PC-3 (cell line): ENCODE data around the gene LENG9. TPM values are rescaled to one million over a fixed set of nuclear protein-coding genes. Genes with fewer than 3 reads are reported as not detected.

ENCODE experiments used
- ATAC-seq: fragments of 200-7000 bp; cut with Tn5 transposase; 2 replicates; pipeline ENCODE4 v1.9.1; 2020; ENCODE audit warnings: mild to moderate bottlenecking, moderate library complexity
- BruUV-seq: library from RNA; stranded (reverse); fragments of 400-500 nt; replicated peaks from 2 replicates; lab custom pipeline; 2021; lab: Mats Ljungman, UMichigan
- CTCF ChIA-PET: fragments of 300-600 bp; sonication (Branson Sonifier 250); formaldehyde crosslinking; loops from one replicate; lab custom pipeline; 2022; ENCODE audit warnings: antibody characterized with exemption; lab: Charles Lee
- POLR2A ChIA-PET: fragments of 300-600 bp; sonication (Branson Sonifier 250); formaldehyde crosslinking; loops from one replicate; lab custom pipeline; 2022; ENCODE audit warnings: antibody characterized with exemption; ENCODE audit not compliant: unreplicated experiment; lab: Charles Lee
- DNase-seq: peaks from one replicate; pipeline ENCODE4 v3.0.0-alpha.2; 2015
- H2AFZ ChIP-seq: fragments of 300-600 bp; sonication (generic); 2 replicates; pipeline ENCODE4 v1.6.0; 2016; ENCODE audit warnings: antibody characterized with exemption, low read length
- H3F3A ChIP-seq: fragments of 300-600 bp; sonication (generic); one replicate; pipeline ENCODE4 v1.6.0; 2017; ENCODE audit warnings: antibody characterized with exemption, low read length, control low read depth, mild to moderate bottlenecking; ENCODE audit not compliant: unreplicated experiment
- H3K27ac ChIP-seq: fragments of 300-600 bp; sonication (generic); 2 replicates; pipeline ENCODE4 v1.5.1; 2016; ENCODE audit warnings: mild to moderate bottlenecking, low read length
- H3K27me3 ChIP-seq: fragments of 300-600 bp; sonication (generic); 2 replicates; pipeline ENCODE4 v1.6.1; 2016; ENCODE audit warnings: low read length, mixed read lengths
- H3K36me3 ChIP-seq: fragments of 300-600 bp; sonication (generic); 2 replicates; pipeline ENCODE4 v1.6.1; 2016; ENCODE audit warnings: low read depth, mixed run types, low read length, mixed read lengths
- H3K4me1 ChIP-seq: fragments of 300-600 bp; sonication (generic); 2 replicates; pipeline ENCODE4 v1.5.1; 2016; ENCODE audit warnings: low read length; ENCODE audit not compliant: insufficient read depth
- H3K4me2 ChIP-seq: fragments of 300-600 bp; sonication (generic); 2 replicates; pipeline ENCODE4 v1.6.0; 2016; ENCODE audit warnings: low read length
- H3K4me3 ChIP-seq: fragments of 300-600 bp; sonication (generic); 2 replicates; pipeline ENCODE4 v1.5.1; 2016; ENCODE audit warnings: mild to moderate bottlenecking, low read length, mixed read lengths
- H3K79me2 ChIP-seq: fragments of 300-600 bp; sonication (generic); 2 replicates; pipeline ENCODE4 v1.6.1; 2017; ENCODE audit warnings: low read length, mixed read lengths
- H3K9ac ChIP-seq: fragments of 300-600 bp; sonication (generic); 2 replicates; pipeline ENCODE4 v1.6.0; 2016; ENCODE audit warnings: mild to moderate bottlenecking, low read length
- H3K9me2 ChIP-seq: fragments of 300-600 bp; sonication (generic); replicated peaks from 2 replicates; pipeline ENCODE4 v1.6.1; 2016; ENCODE audit warnings: mixed run types, low read length, mixed read lengths
- H3K9me3 ChIP-seq: fragments of 300-600 bp; sonication (generic); 2 replicates; pipeline ENCODE4 v1.6.1; 2016; ENCODE audit warnings: low read length, mixed read lengths
- H4K20me1 ChIP-seq: fragments of 300-600 bp; sonication (generic); 2 replicates; pipeline ENCODE4 v1.6.1; 2016; ENCODE audit warnings: low read length, mixed read lengths
- CTCF ChIP-seq: fragments of 300-600 bp; sonication (generic); conservative IDR thresholded peaks from 2 replicates; pipeline ENCODE4 v1.5.1; 2017; ENCODE audit warnings: antibody characterized with exemption, low read depth, mild to moderate bottlenecking, low read length
- EZH2 ChIP-seq: fragments of 300-600 bp; sonication (generic); IDR thresholded peaks from one replicate; pipeline ENCODE4 v1.6.1; 2017; ENCODE audit warnings: antibody characterized with exemption, mild to moderate bottlenecking, low read length; ENCODE audit not compliant: unreplicated experiment
- EZH2phosphoT487 ChIP-seq: fragments of 300-600 bp; sonication (generic); IDR thresholded peaks from 2 replicates; pipeline ENCODE4 v1.6.1; 2018; ENCODE audit warnings: mild to moderate bottlenecking, antibody characterized with exemption, low read length, borderline replicate concordance
- intact Hi-C: fragments of 100-400 bp; cut with micrococcal nuclease; formaldehyde crosslinking; loops from 2 replicates; pipeline ENCODE4 v1.9.0; 2023
- total RNA-seq: library from RNA; depleted of rRNA; stranded (reverse); fragments of >200 nt; gene quantifications from 2 replicates; pipeline ENCODE4 v1.2.3, GENCODE V29; 2014

LENG9 gene
- total RNA-seq, 1 experiment from 2014 or later = 7.1 TPM

DNA sequence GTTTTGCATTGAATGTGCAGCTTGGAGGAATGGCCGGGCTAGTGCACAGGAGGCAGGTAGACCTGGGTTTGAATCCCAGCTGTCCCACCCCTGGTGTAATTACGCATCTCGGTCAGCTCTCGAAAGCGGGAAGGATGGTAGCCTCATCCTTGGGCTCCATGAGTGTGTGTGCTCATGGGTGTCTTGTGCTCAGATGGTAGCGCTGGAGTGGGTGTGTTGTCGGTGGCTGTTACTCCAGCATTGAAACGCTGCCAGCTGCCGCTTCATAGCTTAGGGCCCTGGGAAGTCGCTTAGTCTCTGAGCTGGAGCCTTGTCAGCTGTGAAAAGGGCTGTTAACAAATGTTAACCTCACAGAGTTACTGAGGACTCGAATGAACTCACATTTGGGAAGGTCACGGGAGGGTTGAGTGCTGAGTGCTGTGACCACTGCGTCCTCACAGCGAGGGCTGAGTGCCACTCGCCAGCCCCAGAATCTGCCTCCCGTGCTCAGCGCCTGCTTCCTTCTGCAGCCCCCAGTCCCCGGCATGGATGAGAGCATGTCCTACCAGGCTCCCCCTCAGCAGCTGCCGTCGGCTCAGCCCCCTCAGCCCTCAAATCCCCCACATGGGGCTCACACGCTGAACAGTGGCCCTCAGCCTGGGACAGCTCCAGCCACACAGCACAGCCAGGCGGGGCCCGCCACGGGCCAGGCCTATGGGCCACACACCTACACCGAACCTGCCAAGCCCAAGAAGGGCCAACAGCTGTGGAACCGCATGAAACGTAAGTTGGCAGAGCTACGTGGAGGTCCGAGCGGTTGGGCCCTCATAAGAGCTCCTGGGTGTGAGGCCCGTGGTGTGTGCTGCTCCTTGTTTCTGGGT is 9.4 kb downstream of the LENG9 start:
- no TSS peak for BruUV-seq
- Histone ChIP-seq H3K4me2 (no peak overlapping the region), H3K9ac (no peak overlapping the region), H3K4me1 (peaks cover 19% of the 10 kb centered on the region), H4K20me1 (peaks cover 61% of the 10 kb centered on the region), H3K79me2 (peaks cover 85% of the 10 kb centered on the region), H3F3A (no peaks in the 10 kb centered on the region), H3K9me2 (no peaks in the 10 kb centered on the region), H3K36me3 (peaks cover 73% of the 10 kb centered on the region), H3K27ac (no peak overlapping the region), H3K9me3 (no peaks in the 10 kb centered on the region), H3K27me3 (no peaks in the 10 kb centered on the region), H2AFZ (no peak overlapping the region), H3K4me3 (no peak overlapping the region)
- ChIA-PET CTCF (no interaction called here), POLR2A (no interaction called here)
- ATAC-seq (no peak), DNase-seq (no peak)
- intact Hi-C loops = no loop called here
- no peak for TF ChIP-seq EZH2
- no peak for TF ChIP-seq EZH2phosphoT487
- no peak for TF ChIP-seq CTCF

DNA sequence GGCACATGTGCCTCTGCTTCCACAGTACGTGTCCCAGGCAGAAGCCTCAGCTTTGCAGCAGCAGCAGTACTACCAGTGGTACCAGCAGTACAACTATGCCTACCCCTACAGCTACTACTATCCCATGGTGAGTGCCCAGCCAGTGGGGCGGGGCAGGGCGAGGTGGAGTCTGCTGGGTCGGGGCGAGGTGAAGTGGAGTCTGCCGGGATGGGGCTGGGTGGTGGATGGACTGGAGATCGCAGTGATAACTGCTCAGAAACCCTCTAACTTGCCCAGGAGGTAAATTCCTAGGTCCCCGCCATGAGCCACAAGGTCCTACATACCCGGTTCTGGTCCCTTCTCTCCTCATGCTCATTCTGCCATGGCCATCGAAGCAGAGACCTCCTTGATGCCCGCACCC is 11.0 kb downstream of the LENG9 start:
- no peak overlapping the region for H3K27ac ChIP-seq
- H3K9me3 ChIP-seq = no peaks in the 10 kb centered on the region
- peaks cover 19% of the 10 kb centered on the region for H3K4me1 ChIP-seq
- peaks cover 52% of the 10 kb centered on the region for H4K20me1 ChIP-seq
- no peak overlapping the region for H3K4me3 ChIP-seq
- no TSS peak for BruUV-seq
- ATAC-seq (no peak), DNase-seq (no peak)
- ChIA-PET POLR2A (no interaction called here), CTCF (no interaction called here)
- H3K36me3 ChIP-seq = peaks cover 58% of the 10 kb centered on the region
- H3K9me2 ChIP-seq = no peaks in the 10 kb centered on the region
- no peaks in the 10 kb centered on the region for H3F3A ChIP-seq
- H3K79me2 ChIP-seq = peaks cover 83% of the 10 kb centered on the region
- H3K9ac ChIP-seq = no peak overlapping the region
- no peak for TF ChIP-seq EZH2phosphoT487
- TF ChIP-seq CTCF = no peak
- no peak for TF ChIP-seq EZH2
- no peaks in the 10 kb centered on the region for H3K27me3 ChIP-seq
- H3K4me2 ChIP-seq = no peak overlapping the region
- H2AFZ ChIP-seq = no peak overlapping the region
- intact Hi-C loops = no loop called here

GRCh38 chr19:54451997-54452396 is 11.6 kb downstream of the LENG9 start:
- no peak overlapping the region for H3K9ac ChIP-seq
- POLR2A ChIA-PET = no interaction called here
- ATAC-seq (no peak), DNase-seq (no peak)
- H3K79me2 ChIP-seq = peaks cover 83% of the 10 kb centered on the region
- H3K36me3 ChIP-seq = peaks cover 56% of the 10 kb centered on the region
- H3K4me1 ChIP-seq = peaks cover 24% of the 10 kb centered on the region
- H3K4me3 ChIP-seq = 0 out of 2 replicates have a peak overlapping the region, but pooled peaks have one; percentile 84
- H3F3A ChIP-seq = no peaks in the 10 kb centered on the region
- peaks cover 55% of the 10 kb centered on the region for H4K20me1 ChIP-seq
- intact Hi-C loops = no loop called here
- CTCF ChIA-PET = no interaction called here
- no peak overlapping the region for H2AFZ ChIP-seq
- H3K4me2 ChIP-seq = no peak overlapping the region
- H3K9me3 ChIP-seq = no peaks in the 10 kb centered on the region
- no peak overlapping the region for H3K27ac ChIP-seq
- BruUV-seq = no TSS peak
- H3K27me3 ChIP-seq = no peaks in the 10 kb centered on the region
- TF ChIP-seq EZH2phosphoT487 (no peak), EZH2 (no peak), CTCF (no peak)
- H3K9me2 ChIP-seq = no peaks in the 10 kb centered on the region
